OCI-LY1 (cell line): ENCODE results near the gene NAGK.

ENCODE experiments used
- H2AFZ ChIP-seq: fragments of 200-600 bp; sonication (generic), shearing (Covaris generic); 2 replicates; pipeline ENCODE4 v1.6.0; 2014; ENCODE audit warnings: antibody characterized with exemption, mild to moderate bottlenecking, low read length
- H3F3A ChIP-seq: fragments of 200-600 bp; sonication (generic), shearing (Covaris generic); 2 replicates; pipeline ENCODE4 v1.6.0; 2014; ENCODE audit warnings: mild to moderate bottlenecking, antibody characterized with exemption, low read length, moderate library complexity; ENCODE audit not compliant: insufficient read depth
- H3K27ac ChIP-seq: fragments of 200-600 bp; sonication (generic); 2 replicates; pipeline ENCODE4 v1.5.1; 2014; ENCODE audit warnings: low read length, mixed run types, mild to moderate bottlenecking, low read depth; ENCODE audit not compliant: poor library complexity, severe bottlenecking
- H3K27me3 ChIP-seq: fragments of 200-600 bp; sonication (generic); 2 replicates; pipeline ENCODE4 v1.6.0; 2014; ENCODE audit warnings: antibody characterized with exemption, mild to moderate bottlenecking, low read length, moderate library complexity; ENCODE audit not compliant: insufficient read depth
- H3K36me3 ChIP-seq: fragments of 200-600 bp; sonication (generic); 2 replicates; pipeline ENCODE4 v1.6.1; 2014; ENCODE audit warnings: mild to moderate bottlenecking, antibody characterized with exemption, low read length, moderate library complexity, mixed read lengths; ENCODE audit not compliant: insufficient read depth
- H3K4me1 ChIP-seq: fragments of 200-600 bp; sonication (generic); 2 replicates; pipeline ENCODE4 v1.5.1; 2014; ENCODE audit warnings: mild to moderate bottlenecking, low read length, moderate library complexity; ENCODE audit not compliant: insufficient read depth, severe bottlenecking
- H3K4me2 ChIP-seq: fragments of 200-600 bp; sonication (generic), shearing (Covaris generic); 2 replicates; pipeline ENCODE4 v1.6.1; 2014; ENCODE audit warnings: low read length
- H3K4me3 ChIP-seq: fragments of 200-600 bp; sonication (generic); 2 replicates; pipeline ENCODE4 v1.5.1; 2014; ENCODE audit warnings: low read length, low read depth, mild to moderate bottlenecking, mixed read lengths; ENCODE audit not compliant: poor library complexity, severe bottlenecking
- H3K79me2 ChIP-seq: fragments of 200-600 bp; shearing (Covaris generic); 2 replicates; pipeline ENCODE4 v1.6.1; 2016; ENCODE audit warnings: mixed run types, low read length, mixed read lengths; ENCODE audit not compliant: insufficient read depth
- H3K9ac ChIP-seq: fragments of 200-600 bp; sonication (generic), shearing (Covaris generic); 2 replicates; pipeline ENCODE4 v1.6.1; 2014; ENCODE audit warnings: mild to moderate bottlenecking, low read length, mixed read lengths
- H3K9me2 ChIP-seq: fragments of 200-600 bp; sonication (generic), shearing (Covaris generic); 2 replicates; pipeline ENCODE4 v1.6.1; 2014; ENCODE audit warnings: low read depth, mild to moderate bottlenecking, low read length, mixed read lengths
- H3K9me3 ChIP-seq: fragments of 200-600 bp; shearing (Covaris generic); 2 replicates; pipeline ENCODE4 v1.6.1; 2014; ENCODE audit warnings: low read length, mixed read lengths
- H4K20me1 ChIP-seq: fragments of 200-600 bp; sonication (generic), shearing (Covaris generic); 2 replicates; pipeline ENCODE4 v1.6.0; 2016; ENCODE audit warnings: mild to moderate bottlenecking, low read length; ENCODE audit not compliant: insufficient read depth
- CTCF ChIP-seq: fragments of 200-600 bp; sonication (generic), shearing (Covaris generic); IDR thresholded peaks from 2 replicates; pipeline ENCODE4 v1.5.1; 2017; ENCODE audit warnings: mild to moderate bottlenecking, antibody characterized with exemption, low read length, moderate library complexity, mixed read lengths
- EZH2 ChIP-seq: fragments of 200-600 bp; sonication (generic), shearing (Covaris generic); IDR thresholded peaks from 2 replicates; pipeline ENCODE4 v1.8.0; 2017; ENCODE audit warnings: borderline replicate concordance, mixed run types, mild to moderate bottlenecking, antibody characterized with exemption, low read length, moderate library complexity, mixed read lengths

The NAGK gene

GRCh38 chr2:71060211-71060610 lies 8.2 kb upstream of the NAGK start:
- Histone ChIP-seq H3F3A (peaks cover 5% of the 10 kb centered on the region; the same call in 1 of the 2 replicates), H4K20me1 (no peaks in the 10 kb centered on the region), H3K27me3 (no peaks in the 10 kb centered on the region), H3K4me1 (peaks cover 16% of the 10 kb centered on the region), H3K4me2 (no peak overlapping the region), H3K9ac (no peak overlapping the region), H3K9me3 (no peaks in the 10 kb centered on the region), H2AFZ (no peak overlapping the region), H3K9me2 (no peaks in the 10 kb centered on the region), H3K79me2 (no peaks in the 10 kb centered on the region), H3K27ac (no peak overlapping the region), H3K4me3 (no peak overlapping the region), H3K36me3 (no peaks in the 10 kb centered on the region)
- TF ChIP-seq CTCF = no peak
- no peak for TF ChIP-seq EZH2

GRCh38 chr2:71060871-71061270 lies 7.6 kb upstream of the NAGK start:
- peaks cover 8% of the 10 kb centered on the region; the same call in 1 of the 2 replicates for H3F3A ChIP-seq
- TF ChIP-seq CTCF (no peak), EZH2 (no peak)

GRCh38 chr2:71063216-71063615 lies 5.2 kb upstream of the NAGK start:
- Histone ChIP-seq H3K27me3 (no peaks in the 10 kb centered on the region), H3K4me1 (peaks cover 42% of the 10 kb centered on the region), H3K79me2 (no peaks in the 10 kb centered on the region), H3K9me2 (no peaks in the 10 kb centered on the region), H3K36me3 (no peaks in the 10 kb centered on the region), H3K4me3 (no peak overlapping the region), H3K9me3 (no peaks in the 10 kb centered on the region), H3K4me2 (no peak overlapping the region), H2AFZ (no peak overlapping the region), H3K27ac (no peak overlapping the region), H4K20me1 (no peaks in the 10 kb centered on the region), H3F3A (peaks cover 8% of the 10 kb centered on the region; the same call in 1 of the 2 replicates), H3K9ac (no peak overlapping the region)
- no peak for TF ChIP-seq EZH2
- no peak for TF ChIP-seq CTCF

More at GRCh38 chr2:71060871-71061270, 7.6 kb upstream of the NAGK start:
- H2AFZ ChIP-seq = no peak overlapping the region
- peaks cover 23% of the 10 kb centered on the region for H3K4me1 ChIP-seq
- no peaks in the 10 kb centered on the region for H3K9me2 ChIP-seq
- no peak overlapping the region for H3K4me2 ChIP-seq
- no peaks in the 10 kb centered on the region for H3K9me3 ChIP-seq
- H3K27ac ChIP-seq = no peak overlapping the region
- no peaks in the 10 kb centered on the region for H3K27me3 ChIP-seq
- H3K9ac ChIP-seq = no peak overlapping the region
- H3K4me3 ChIP-seq = no peak overlapping the region
- no peaks in the 10 kb centered on the region for H3K36me3 ChIP-seq
- H4K20me1 ChIP-seq = no peaks in the 10 kb centered on the region
- no peaks in the 10 kb centered on the region for H3K79me2 ChIP-seq
